ENCODE measurements around the gene UBN1. TPM values are rescaled to one million over a fixed set of nuclear protein-coding genes. Genes with fewer than 3 reads are reported as not detected.

Gene UBN1
- total RNA-seq, 1 experiment from 2014 or later: 63.1 TPM

DNA sequence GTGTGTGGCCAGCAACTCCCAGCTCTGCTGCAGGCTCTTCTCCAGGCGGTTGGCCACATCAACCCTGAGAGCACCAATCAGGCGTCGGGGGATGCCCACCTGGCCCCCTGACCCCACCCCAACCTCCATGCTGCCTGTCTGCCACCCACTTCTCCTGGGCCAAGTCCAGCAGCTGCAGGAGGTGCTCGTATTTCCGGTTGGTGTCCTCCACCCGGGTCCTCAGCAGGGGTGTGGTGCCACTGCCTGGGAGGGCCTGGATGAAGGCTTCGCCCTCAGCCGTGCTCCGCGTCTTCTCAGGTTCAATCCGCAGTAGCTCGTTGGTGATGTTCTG lies 44.6 kb downstream of the UBN1 start:
- BruUV-seq (replicated peaks): no TSS peak
- in situ Hi-C loops (cut with HindIII; ENCODE audit: low pct_unique_long_range_greater_than_20kb, low sequenced_read_pairs): no loop called here
- no peaks in the 10 kb centered on the region for H3K9me3 ChIP-seq (ENCODE audit: control insufficient read depth, insufficient read depth, low read depth, low read length)
- peaks cover 7% of the 10 kb centered on the region for H3K36me3 ChIP-seq (ENCODE audit: control insufficient read depth, insufficient read depth, low read length)
- peaks cover 6% of the 10 kb centered on the region for H3K4me1 ChIP-seq (ENCODE audit: control insufficient read depth, insufficient read depth, low read length)
- ChIA-PET CTCF (no interaction called here), POLR2A (no interaction called here)
- no peak for DNase-seq (ENCODE audit: low read depth, low spot score)
- H3K4me3 ChIP-seq (ENCODE audit: low read depth in 2 of 2, low read length in 2 of 2): no peak overlapping the region
- no peaks in the 10 kb centered on the region for H3K27me3 ChIP-seq (ENCODE audit: control insufficient read depth, insufficient read depth, low read length)
- 0 out of 2 replicates have a peak, but pooled peaks have one; percentile 1 for ATAC-seq
- H3K27ac ChIP-seq (ENCODE audit: low read length): no peak overlapping the region
- intact Hi-C loops (cut with micrococcal nuclease; ENCODE audit: unreplicated experiment): no loop called here
- TF ChIP-seq POLR2AphosphoS5 (IDR thresholded peaks at IDR 0.05; ENCODE audit: low read depth, low read length) (no peak), TCF7L2 (IDR thresholded peaks at IDR 0.05; ENCODE audit: low read depth, low read length) (no peak)
- TF ChIP-seq, protein P1, sequence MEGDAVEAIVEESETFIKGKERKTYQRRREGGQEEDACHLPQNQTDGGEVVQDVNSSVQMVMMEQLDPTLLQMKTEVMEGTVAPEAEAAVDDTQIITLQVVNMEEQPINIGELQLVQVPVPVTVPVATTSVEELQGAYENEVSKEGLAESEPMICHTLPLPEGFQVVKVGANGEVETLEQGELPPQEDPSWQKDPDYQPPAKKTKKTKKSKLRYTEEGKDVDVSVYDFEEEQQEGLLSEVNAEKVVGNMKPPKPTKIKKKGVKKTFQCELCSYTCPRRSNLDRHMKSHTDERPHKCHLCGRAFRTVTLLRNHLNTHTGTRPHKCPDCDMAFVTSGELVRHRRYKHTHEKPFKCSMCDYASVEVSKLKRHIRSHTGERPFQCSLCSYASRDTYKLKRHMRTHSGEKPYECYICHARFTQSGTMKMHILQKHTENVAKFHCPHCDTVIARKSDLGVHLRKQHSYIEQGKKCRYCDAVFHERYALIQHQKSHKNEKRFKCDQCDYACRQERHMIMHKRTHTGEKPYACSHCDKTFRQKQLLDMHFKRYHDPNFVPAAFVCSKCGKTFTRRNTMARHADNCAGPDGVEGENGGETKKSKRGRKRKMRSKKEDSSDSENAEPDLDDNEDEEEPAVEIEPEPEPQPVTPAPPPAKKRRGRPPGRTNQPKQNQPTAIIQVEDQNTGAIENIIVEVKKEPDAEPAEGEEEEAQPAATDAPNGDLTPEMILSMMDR (IDR thresholded peaks at IDR 0.05): no peak

DNA sequence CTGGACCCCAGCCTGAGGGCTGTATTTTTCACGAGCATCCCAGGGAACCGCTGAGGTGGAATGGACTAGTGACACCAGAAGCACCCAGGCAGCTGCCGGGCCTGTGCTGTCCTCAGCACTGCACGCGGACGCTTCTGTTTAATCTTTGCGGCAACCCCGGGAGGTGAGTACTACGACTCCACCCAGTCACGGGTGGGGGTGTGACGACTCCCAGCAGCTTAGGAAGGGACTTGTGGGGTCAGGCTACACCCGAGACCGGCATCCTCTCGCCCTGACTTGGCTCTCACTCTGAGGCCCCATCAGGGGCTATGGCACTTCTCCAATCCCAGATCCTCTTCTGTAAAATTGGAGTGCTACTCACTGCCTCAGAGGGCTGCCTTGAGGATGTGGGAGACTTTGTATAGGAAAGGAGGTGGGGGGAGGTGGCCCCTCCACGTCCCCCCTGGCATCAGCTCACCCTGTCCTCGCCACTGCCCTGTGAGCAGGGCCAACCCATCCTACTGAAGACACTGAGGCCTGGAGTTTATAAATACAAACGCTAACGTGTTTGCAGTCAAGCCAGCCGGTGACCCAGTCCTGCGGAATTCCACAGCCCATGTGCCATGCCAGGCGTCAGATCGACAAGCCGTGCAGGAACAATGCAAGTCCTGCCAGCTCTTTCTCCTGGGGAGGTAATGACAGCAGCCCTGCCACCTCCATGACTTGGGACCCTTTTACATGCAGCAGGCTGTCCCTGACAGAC lies 45.3 kb downstream of the UBN1 start:
- H3K4me3 ChIP-seq (ENCODE audit: low read depth in 2 of 2, low read length in 2 of 2): no peak overlapping the region
- in situ Hi-C loops (cut with HindIII; ENCODE audit: low pct_unique_long_range_greater_than_20kb, low sequenced_read_pairs) (no loop called here), intact Hi-C loops (cut with micrococcal nuclease; ENCODE audit: unreplicated experiment) (no loop called here)
- peaks cover 6% of the 10 kb centered on the region for H3K4me1 ChIP-seq (ENCODE audit: control insufficient read depth, insufficient read depth, low read length)
- no peak for DNase-seq (ENCODE audit: low read depth, low spot score)
- peak; percentile 5; the same call in 1 of the 2 replicates for ATAC-seq
- H3K9me3 ChIP-seq (ENCODE audit: control insufficient read depth, insufficient read depth, low read depth, low read length): no peaks in the 10 kb centered on the region
- no peak for TF ChIP-seq POLR2AphosphoS5 (IDR thresholded peaks at IDR 0.05; ENCODE audit: low read depth, low read length)
- TF ChIP-seq, protein P1 (IDR thresholded peaks at IDR 0.05): no peak
- no peak for TF ChIP-seq SIN3A (IDR thresholded peaks at IDR 0.05; ENCODE audit: borderline replicate concordance, insufficient read depth, low read depth, low read length)
- TF ChIP-seq TCF7L2 (IDR thresholded peaks at IDR 0.05; ENCODE audit: low read depth, low read length): no peak
- TF ChIP-seq, protein P2, sequence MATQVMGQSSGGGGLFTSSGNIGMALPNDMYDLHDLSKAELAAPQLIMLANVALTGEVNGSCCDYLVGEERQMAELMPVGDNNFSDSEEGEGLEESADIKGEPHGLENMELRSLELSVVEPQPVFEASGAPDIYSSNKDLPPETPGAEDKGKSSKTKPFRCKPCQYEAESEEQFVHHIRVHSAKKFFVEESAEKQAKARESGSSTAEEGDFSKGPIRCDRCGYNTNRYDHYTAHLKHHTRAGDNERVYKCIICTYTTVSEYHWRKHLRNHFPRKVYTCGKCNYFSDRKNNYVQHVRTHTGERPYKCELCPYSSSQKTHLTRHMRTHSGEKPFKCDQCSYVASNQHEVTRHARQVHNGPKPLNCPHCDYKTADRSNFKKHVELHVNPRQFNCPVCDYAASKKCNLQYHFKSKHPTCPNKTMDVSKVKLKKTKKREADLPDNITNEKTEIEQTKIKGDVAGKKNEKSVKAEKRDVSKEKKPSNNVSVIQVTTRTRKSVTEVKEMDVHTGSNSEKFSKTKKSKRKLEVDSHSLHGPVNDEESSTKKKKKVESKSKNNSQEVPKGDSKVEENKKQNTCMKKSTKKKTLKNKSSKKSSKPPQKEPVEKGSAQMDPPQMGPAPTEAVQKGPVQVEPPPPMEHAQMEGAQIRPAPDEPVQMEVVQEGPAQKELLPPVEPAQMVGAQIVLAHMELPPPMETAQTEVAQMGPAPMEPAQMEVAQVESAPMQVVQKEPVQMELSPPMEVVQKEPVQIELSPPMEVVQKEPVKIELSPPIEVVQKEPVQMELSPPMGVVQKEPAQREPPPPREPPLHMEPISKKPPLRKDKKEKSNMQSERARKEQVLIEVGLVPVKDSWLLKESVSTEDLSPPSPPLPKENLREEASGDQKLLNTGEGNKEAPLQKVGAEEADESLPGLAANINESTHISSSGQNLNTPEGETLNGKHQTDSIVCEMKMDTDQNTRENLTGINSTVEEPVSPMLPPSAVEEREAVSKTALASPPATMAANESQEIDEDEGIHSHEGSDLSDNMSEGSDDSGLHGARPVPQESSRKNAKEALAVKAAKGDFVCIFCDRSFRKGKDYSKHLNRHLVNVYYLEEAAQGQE (IDR thresholded peaks at IDR 0.05; ENCODE audit: insufficient read depth in 1 of 2, low read depth in 2 of 2, low read length in 1 of 2): no peak
- H3K27ac ChIP-seq (ENCODE audit: low read length): no peak overlapping the region
- ChIA-PET POLR2A (no interaction called here), CTCF (no interaction called here)
- H3K36me3 ChIP-seq (ENCODE audit: control insufficient read depth, insufficient read depth, low read length): peaks cover 3% of the 10 kb centered on the region; the same call in 1 of the 2 replicates
- BruUV-seq (replicated peaks): no TSS peak
- no peaks in the 10 kb centered on the region for H3K27me3 ChIP-seq (ENCODE audit: control insufficient read depth, insufficient read depth, low read length)
